ENCODE results near the gene KIR2DL1.
"Not testable (repeated sequence)": the region's sequence is repeated elsewhere in the genome, so short reads cannot be mapped to it uniquely, and the experiment has no call there.

DNA sequence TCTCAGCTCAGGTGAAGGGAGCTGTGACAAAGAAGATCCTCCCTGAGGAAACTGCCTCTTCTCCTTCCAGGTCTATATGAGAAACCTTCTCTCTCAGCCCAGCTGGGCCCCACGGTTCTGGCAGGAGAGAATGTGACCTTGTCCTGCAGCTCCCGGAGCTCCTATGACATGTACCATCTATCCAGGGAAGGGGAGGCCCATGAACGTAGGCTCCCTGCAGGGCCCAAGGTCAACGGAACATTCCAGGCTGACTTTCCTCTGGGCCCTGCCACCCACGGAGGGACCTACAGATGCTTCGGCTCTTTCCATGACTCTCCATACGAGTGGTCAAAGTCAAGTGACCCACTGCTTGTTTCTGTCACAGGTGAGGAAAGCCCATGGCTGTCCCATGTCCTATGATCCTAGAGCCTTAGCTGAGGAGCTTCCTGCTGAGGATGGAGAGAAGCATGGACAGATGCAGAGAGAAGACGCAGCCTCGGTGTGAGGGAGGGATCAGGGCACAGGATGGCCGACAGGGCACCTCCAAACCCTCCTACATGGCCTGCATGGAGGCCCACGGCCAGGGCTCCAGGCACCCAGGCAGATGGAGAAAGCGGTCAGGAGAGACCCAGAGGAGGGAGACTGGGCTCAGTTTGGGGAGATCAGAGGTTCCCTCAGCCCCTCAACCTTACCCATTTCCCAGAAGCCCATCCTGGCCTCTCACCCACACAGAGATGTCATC, 5.7 kb downstream of the KIR2DL1 start:
- TF ChIP-seq, protein P1, sequence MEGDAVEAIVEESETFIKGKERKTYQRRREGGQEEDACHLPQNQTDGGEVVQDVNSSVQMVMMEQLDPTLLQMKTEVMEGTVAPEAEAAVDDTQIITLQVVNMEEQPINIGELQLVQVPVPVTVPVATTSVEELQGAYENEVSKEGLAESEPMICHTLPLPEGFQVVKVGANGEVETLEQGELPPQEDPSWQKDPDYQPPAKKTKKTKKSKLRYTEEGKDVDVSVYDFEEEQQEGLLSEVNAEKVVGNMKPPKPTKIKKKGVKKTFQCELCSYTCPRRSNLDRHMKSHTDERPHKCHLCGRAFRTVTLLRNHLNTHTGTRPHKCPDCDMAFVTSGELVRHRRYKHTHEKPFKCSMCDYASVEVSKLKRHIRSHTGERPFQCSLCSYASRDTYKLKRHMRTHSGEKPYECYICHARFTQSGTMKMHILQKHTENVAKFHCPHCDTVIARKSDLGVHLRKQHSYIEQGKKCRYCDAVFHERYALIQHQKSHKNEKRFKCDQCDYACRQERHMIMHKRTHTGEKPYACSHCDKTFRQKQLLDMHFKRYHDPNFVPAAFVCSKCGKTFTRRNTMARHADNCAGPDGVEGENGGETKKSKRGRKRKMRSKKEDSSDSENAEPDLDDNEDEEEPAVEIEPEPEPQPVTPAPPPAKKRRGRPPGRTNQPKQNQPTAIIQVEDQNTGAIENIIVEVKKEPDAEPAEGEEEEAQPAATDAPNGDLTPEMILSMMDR (IDR thresholded peaks at IDR 0.05): not testable (repeated sequence)
- TF ChIP-seq POLR2A (IDR thresholded peaks at IDR 0.05): not testable (repeated sequence)

Measured in Peyer's patch (tissue), 4 donors.